ENCODE measurements around the gene SAMD7.

Gene SAMD7

GRCh38 chr3:169911272-169911671 is at the start of gene SAMD7:
Gene SAMD7 (plus strand): TSS chr3:169911572. CDS start chr3:169919499, 7,927 bp downstream.
- DNase-seq (ENCODE audit: low spot score) = no peak

GRCh38 chr3:169861871-169862270 is 49.5 kb upstream of the SAMD7 start:
- DNase-seq (ENCODE audit: low spot score) = no peak

- no peak for DNase-seq (ENCODE audit: low spot score)
Observed at GRCh38 chr3:169863458-169863899, 47.9 kb upstream of the SAMD7 start.

- no peak for DNase-seq (ENCODE audit: low spot score)
Observed at GRCh38 chr3:169864270-169864669, 47.1 kb upstream of the SAMD7 start.

- no peak for DNase-seq (ENCODE audit: low spot score)
Observed at GRCh38 chr3:169865176-169865767, 46.1 kb upstream of the SAMD7 start.

GRCh38 chr3:169867584-169868210 is 43.7 kb upstream of the SAMD7 start:
- DNase-seq (ENCODE audit: low spot score) = no peak

GRCh38 chr3:169868369-169868768 is 43.0 kb upstream of the SAMD7 start:
- no peak for DNase-seq (ENCODE audit: low spot score)

- no peak for DNase-seq (ENCODE audit: low spot score)
Observed at GRCh38 chr3:169869484-169870220, 41.7 kb upstream of the SAMD7 start, which contains the start of gene LRRC31. Gene LRRC31 (minus strand): TSS chr3:169869935. CDS start chr3:169869807, 128 bp downstream.

GRCh38 chr3:169871129-169871886 is 40.1 kb upstream of the SAMD7 start:
- DNase-seq (ENCODE audit: low spot score) = no peak

- DNase-seq (ENCODE audit: low spot score) = no peak
Observed at GRCh38 chr3:169879013-169879557, 32.3 kb upstream of the SAMD7 start.

- no peak for DNase-seq (ENCODE audit: low spot score)
Observed at GRCh38 chr3:169879845-169880575, 31.4 kb upstream of the SAMD7 start.

GRCh38 chr3:169880576-169881250 is 30.7 kb upstream of the SAMD7 start:
- no peak for DNase-seq (ENCODE audit: low spot score)

GRCh38 chr3:169886671-169887070 is 24.7 kb upstream of the SAMD7 start:
- no peak for DNase-seq (ENCODE audit: low spot score)

- no peak for DNase-seq (ENCODE audit: low spot score)
Observed at GRCh38 chr3:169891886-169892285, 19.5 kb upstream of the SAMD7 start.

GRCh38 chr3:169894110-169894509 is 17.3 kb upstream of the SAMD7 start:
- no peak for DNase-seq (ENCODE audit: low spot score)

GRCh38 chr3:169895072-169895471 is 16.3 kb upstream of the SAMD7 start:
- no peak for DNase-seq (ENCODE audit: low spot score)

GRCh38 chr3:169897284-169897683 is 14.1 kb upstream of the SAMD7 start:
- DNase-seq (ENCODE audit: low spot score) = no peak

GRCh38 chr3:169901453-169901852 is 9.9 kb upstream of the SAMD7 start:
- DNase-seq (ENCODE audit: low spot score) = no peak

GRCh38 chr3:169905404-169905803 is 6.0 kb upstream of the SAMD7 start:
- DNase-seq (ENCODE audit: low spot score) = no peak

- no peak for DNase-seq (ENCODE audit: low spot score)
Observed at GRCh38 chr3:169907476-169907875, 3.9 kb upstream of the SAMD7 start.

- no peak for DNase-seq (ENCODE audit: low spot score)
Observed at GRCh38 chr3:169907944-169908343, 3.4 kb upstream of the SAMD7 start.

Data from left forelimb (tissue), 1 donor.